OCI-LY1 (cell line): ENCODE measurements around the gene PDZRN3.

Experiments used
- EZH2 ChIP-seq: fragments of 200-600 bp; sonication (generic), shearing (Covaris generic); IDR thresholded peaks from 2 replicates; pipeline ENCODE4 v1.8.0; 2017; ENCODE audit warnings: borderline replicate concordance, mixed run types, mild to moderate bottlenecking, antibody characterized with exemption, low read length, moderate library complexity, mixed read lengths
- TF ChIP-seq, protein P1 (sequence below): fragments of 200-600 bp; sonication (generic), shearing (Covaris generic); IDR thresholded peaks from 2 replicates; pipeline ENCODE4 v1.5.1; 2017; ENCODE audit warnings: mild to moderate bottlenecking, antibody characterized with exemption, low read length, moderate library complexity, mixed read lengths

- TF ChIP-seq, protein P1, sequence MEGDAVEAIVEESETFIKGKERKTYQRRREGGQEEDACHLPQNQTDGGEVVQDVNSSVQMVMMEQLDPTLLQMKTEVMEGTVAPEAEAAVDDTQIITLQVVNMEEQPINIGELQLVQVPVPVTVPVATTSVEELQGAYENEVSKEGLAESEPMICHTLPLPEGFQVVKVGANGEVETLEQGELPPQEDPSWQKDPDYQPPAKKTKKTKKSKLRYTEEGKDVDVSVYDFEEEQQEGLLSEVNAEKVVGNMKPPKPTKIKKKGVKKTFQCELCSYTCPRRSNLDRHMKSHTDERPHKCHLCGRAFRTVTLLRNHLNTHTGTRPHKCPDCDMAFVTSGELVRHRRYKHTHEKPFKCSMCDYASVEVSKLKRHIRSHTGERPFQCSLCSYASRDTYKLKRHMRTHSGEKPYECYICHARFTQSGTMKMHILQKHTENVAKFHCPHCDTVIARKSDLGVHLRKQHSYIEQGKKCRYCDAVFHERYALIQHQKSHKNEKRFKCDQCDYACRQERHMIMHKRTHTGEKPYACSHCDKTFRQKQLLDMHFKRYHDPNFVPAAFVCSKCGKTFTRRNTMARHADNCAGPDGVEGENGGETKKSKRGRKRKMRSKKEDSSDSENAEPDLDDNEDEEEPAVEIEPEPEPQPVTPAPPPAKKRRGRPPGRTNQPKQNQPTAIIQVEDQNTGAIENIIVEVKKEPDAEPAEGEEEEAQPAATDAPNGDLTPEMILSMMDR, result no peak
- TF ChIP-seq EZH2, result no peak
Observed at GRCh38 chr3:73415118-73415517, 209.6 kb downstream of the PDZRN3 start.
